Tongue (tissue), 3 donors: Measurements from ENCODE around the gene MECP2. TPM values are rescaled to one million over a fixed set of nuclear protein-coding genes. Genes with fewer than 3 reads are reported as not detected.
"Not testable (repeated sequence)": the region's sequence is repeated elsewhere in the genome, so short reads cannot be mapped to it uniquely, and the experiment has no call there.

Experiments used
- DNase-seq: peaks from one replicate; pipeline ENCODE4 v3.0.0-alpha.2; 2015
- small RNA-seq: library from RNA; depleted of rRNA; stranded (forward); fragments of <200 nt; gene quantifications from one replicate; pipeline ENCODE3, GENCODE V24; 2014; ENCODE audit warnings: low replicate concordance
- total RNA-seq: library from RNA; depleted of rRNA; stranded (reverse); fragments of >200 nt; gene quantifications from one replicate; pipeline ENCODE4 v1.2.3, GENCODE V29; 2014

Gene MECP2
- total RNA-seq, 1 donor from 2014 or later = 37.5 TPM

DNA sequence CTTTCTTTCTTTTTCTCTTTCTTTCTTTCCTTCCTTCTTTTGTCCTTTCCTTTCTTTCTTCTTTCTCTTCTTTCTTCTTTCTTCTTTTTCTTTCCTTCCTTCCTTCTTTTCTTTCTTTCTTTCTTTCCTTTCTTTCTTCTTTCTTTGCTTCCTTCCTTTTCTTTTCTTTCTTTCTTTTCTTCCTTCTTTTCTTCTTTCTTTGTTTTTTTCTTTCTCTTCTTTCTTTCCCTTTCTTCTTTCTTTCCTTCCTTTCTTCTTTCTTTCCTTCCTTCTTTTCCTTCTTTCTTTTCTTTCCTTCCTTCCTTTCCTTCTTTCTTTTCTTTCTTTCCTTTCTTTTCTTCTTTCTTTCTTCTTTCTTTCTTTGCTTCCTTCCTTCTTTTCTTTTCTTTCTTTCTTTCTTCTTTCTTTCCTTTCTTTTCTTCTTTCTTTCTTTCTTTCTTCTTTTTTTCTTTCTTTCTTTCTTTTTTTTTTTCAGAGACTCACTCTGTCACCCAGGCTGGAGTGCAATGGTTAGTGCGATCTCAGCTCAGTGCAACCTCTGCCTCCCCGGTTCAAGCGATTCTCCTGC lies 106.4 kb downstream of the MECP2 start:
- no peak for DNase-seq

DNA sequence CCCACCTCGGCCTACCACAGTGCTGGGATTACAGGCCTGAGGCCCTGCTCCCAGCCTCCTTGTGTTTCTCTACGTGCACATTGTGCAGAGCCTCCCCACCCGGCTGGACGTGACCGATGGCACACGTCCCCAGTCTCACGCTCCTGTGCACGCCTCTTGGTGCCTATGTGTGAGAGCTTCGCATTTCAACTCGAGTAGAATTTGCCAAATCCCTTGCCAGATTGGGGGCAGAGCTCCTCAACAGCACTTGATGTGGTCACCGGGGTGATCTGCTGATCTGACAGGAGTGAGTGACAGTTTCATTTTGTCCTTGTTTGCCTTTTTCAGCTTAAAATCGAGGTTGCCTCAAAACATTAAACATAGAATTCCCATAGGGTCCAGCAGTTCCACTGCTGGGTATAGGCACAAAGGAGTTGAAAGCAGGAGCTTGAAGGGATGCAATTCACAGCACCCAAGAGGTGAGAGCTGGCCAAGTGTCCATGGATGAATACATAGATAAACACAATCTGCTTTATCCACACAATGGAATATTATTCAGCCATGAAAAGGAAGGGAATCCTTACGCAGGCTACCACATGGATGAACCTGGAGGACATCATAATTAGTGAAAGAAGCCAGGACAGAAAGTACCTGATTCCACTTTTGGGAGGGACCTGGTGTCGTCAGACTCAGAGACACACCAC lies 107.4 kb downstream of the MECP2 start:
- DNase-seq = no peak

- no peak for DNase-seq
Measured at GRCh38 chrX:153988493-153988892, 109.0 kb downstream of the MECP2 start.

DNA sequence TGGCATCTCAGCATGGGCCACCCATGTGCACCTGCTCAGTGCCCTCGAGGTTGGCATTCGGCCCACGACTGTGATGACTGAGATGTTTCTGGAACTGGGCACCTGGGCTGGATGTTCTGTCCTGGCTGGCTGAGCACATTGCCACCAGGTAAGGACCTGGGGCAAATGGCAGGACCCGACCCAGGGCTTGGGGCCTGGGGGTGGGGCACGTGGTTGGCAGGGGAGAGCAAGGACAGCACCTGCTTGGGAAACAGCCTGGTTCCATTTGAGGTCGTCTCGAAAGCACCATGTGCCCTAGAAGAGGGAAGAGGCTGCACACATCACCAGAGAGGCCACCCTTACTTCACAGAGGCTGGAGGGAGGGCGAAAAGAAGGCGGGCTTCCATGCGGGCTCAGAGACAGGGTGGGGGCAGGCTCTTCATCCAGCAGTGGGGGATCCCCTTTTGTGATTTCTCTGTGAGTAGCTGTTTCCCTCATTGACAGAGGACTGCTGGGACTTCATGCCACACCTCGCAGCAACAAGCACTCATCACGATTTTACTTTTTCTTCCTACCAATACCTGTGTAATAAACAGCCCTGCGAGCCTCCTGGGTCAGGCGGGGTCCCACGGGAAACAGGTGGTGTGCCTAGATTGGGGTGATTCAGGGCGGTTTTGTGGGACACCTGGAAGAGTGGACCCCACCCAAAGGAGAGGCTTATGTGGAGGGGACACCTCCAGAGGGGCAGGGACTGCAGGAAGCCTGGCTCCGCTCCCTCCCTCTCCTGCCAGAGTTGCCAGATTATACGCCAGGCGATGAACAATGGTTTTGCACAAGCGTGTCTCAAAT lies 113.0 kb downstream of the MECP2 start:
- DNase-seq = no peak

GRCh38 chrX:153983321-153983801 lies 114.2 kb downstream of the MECP2 start:
- no peak for DNase-seq

GRCh38 chrX:153981771-153982533 lies 115.6 kb downstream of the MECP2 start:
- peak; percentile 31 for DNase-seq

GRCh38 chrX:153981231-153981630 lies 116.3 kb downstream of the MECP2 start:
- no peak for DNase-seq

GRCh38 chrX:153980394-153980793 lies 117.1 kb downstream of the MECP2 start:
- DNase-seq = not testable (repeated sequence)

GRCh38 chrX:153974726-153975286 lies 122.7 kb downstream of the MECP2 start:
- DNase-seq = no peak

DNA sequence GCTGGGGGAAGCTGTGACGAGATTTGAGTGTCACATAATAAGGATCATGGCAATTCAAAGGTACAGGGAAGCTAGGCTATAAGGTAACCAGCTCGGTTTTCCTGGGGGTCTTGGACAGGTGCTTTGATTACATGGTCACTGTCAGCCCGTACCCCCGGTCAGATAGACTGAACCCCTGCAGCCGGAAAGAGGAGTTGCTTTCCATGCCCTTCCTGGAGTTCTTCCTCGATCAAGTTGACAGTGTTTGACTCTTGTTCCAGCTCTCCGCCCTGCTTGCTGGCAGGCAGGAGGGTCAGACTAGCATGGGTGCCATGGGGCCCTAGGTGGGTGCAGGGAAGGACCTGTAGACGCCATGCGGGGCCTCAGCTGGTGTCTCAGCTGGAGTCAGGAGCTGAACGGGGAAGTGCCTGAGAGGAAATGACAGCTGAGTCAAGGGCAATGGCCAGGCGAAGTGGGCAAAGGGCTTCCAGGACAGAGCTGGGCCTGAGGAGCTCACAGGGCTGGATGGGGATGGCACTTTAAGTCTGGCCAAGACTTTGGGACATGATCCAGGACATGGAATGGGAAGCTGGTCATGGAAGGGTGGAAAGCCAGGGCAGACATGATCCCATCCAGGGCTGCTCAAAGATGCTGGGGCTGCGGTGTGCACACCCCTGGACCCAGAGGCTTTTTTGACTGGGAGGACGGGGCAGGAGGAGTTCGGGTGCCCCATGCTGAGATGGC lies 123.4 kb downstream of the MECP2 start:
- no peak for DNase-seq

DNA sequence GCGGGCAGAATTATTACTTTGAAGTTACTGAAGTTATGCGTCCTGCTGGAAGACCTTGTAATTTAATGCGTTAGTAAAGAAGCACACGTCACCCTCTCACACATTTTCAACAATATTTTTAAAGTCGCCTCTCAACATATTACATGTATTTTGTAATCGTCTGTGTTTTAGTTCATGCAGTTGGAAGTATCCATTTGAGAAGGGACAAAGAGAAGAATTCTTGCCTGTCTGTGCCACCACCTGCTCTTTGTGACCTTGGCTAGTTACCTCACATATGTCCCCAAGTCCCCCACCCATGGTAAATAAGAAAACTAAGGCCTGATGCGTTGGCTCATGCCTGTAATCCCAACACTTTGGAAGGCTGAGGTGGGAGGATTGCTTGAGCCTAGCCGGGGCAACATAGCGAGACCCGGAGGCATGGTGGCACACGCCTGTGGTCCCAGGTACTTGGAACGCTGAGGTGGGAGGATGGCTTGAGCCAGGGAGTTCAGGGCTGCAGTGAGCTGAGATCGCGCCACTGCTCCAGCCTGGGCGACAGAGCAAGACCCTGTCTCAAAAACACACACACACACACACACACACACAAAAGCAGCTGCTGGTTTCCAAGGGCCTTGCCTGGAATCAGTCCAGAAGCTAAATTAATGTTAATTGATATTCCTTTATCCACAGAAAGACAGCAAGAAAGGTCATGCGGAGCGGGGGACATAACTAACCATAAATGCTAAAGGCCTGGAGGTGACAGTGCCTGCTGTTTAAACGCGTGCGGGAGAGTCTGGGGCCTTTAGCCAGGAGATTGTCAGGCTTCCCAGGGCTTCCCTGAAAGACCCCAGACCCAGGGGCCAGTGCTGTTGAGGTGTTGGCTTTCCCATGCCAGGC lies 124.2 kb downstream of the MECP2 start:
- DNase-seq = no peak

DNA sequence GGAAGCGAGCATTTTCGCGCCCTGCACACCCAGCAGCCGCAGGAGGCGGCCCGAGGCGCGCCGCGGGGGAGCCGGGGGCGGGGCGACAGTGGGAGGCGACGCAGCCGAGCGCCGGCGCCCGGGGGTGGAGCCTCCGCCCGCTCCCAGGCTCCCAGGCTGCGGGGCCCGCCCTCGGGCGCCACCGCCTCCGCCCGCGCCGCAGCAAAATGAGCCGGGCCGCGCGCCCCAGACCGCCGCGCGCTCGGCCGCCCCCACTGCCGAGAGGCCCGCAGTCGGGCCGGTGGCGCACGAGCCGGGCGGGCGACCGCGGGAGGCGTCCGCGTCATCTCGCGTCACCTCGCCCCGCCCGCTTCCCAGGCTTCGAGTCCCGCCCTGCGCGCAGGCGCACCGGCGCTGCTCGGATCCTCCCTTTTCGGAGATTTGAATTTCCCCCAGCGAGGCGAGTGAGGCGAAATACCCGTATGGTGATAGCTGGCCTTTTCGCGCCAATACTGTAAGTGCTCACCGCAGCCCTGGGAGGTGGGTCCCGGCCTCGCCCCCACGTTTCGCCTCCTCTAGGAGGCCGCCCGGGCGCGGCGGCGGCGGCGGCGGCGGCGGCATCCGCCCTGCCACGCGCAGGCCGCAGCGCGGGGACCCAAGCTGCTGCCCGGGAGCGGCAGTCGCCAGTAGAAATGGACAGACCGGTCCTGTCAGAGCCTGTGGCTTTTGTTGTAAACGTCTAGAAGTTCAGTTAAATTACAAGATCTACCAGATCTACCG lies 125.0 kb downstream of the MECP2 start, which contains the start of gene TMEM187:
TMEM187 (plus strand) TSS at position 387 of the 759 bp plus-strand sequence. CDS start 9,309 bp downstream, outside the sequence.
- DNase-seq = peak; percentile 95

Small RNA genes within 50 kb of the gene (small RNA-seq; reads per million reads assigned to genes)
- gene MIR3202-1 = not detected

Other genes starting within 250 kb of the MECP2 start
- gene L1CAM, start 211.5 kb downstream of the MECP2 start, total RNA-seq = 17.5 TPM
- gene AVPR2, start 193.0 kb downstream of the MECP2 start, total RNA-seq = 1.7 TPM
- gene ARHGAP4, start 171.5 kb downstream of the MECP2 start, total RNA-seq = 19.6 TPM
- gene NAA10, start 162.7 kb downstream of the MECP2 start, total RNA-seq = 47.8 TPM
- 5.2 TPM for gene RENBP, start 153.1 kb downstream of the MECP2 start, total RNA-seq
- 25.2 TPM for gene HCFC1, start 125.9 kb downstream of the MECP2 start, total RNA-seq
- 9.4 TPM for gene TMEM187, start 125.0 kb downstream of the MECP2 start, total RNA-seq
- gene IRAK1, start 77.8 kb downstream of the MECP2 start, total RNA-seq = 20.4 TPM
- gene OPN1LW, start 46.5 kb upstream of the MECP2 start, total RNA-seq = not detected
- gene OPN1MW, start 84.9 kb upstream of the MECP2 start, total RNA-seq = not detected
- not detected for gene OPN1MW2, start 122.0 kb upstream of the MECP2 start, total RNA-seq
- not detected for gene OPN1MW3, start 159.9 kb upstream of the MECP2 start, total RNA-seq
- not detected for gene TEX28, start 197.4 kb upstream of the MECP2 start, total RNA-seq
- gene TKTL1, start 198.1 kb upstream of the MECP2 start, total RNA-seq = 1.6 TPM